Measurements from ENCODE around the gene SCIMP.
A peak's percentile ranks its signal among the peaks of the same experiment; 100 is the strongest.
"Not testable (repeated sequence)": the region's sequence is repeated elsewhere in the genome, so short reads cannot be mapped to it uniquely, and the experiment has no call there.

SCIMP gene

GRCh38 chr17:5237541-5238016 lies 2.9 kb upstream of the SCIMP start:
- DNase-seq (ENCODE audit: low read depth in 2 of 2): peak; percentile 23 to 49

GRCh38 chr17:5236938-5237540 lies 2.4 kb upstream of the SCIMP start:
- DNase-seq (ENCODE audit: low read depth in 2 of 2): no peak

- DNase-seq (ENCODE audit: low read depth in 2 of 2): not testable (repeated sequence)
Observed at GRCh38 chr17:5233492-5233891, 1.2 kb downstream of the SCIMP start.

- peak in 1 of 2 donors; percentile 8 for DNase-seq (ENCODE audit: low read depth in 2 of 2)
Observed at GRCh38 chr17:5226940-5227878, 7.5 kb downstream of the SCIMP start.

- DNase-seq (ENCODE audit: low read depth in 2 of 2): no peak
Observed at GRCh38 chr17:5225668-5226457, 8.8 kb downstream of the SCIMP start.

GRCh38 chr17:5221912-5222311 lies 12.7 kb downstream of the SCIMP start:
- DNase-seq (ENCODE audit: low read depth in 2 of 2): not testable (repeated sequence)

GRCh38 chr17:5220074-5220473 lies 14.6 kb downstream of the SCIMP start:
- DNase-seq (ENCODE audit: low read depth in 2 of 2): no peak

- DNase-seq (ENCODE audit: low read depth in 2 of 2): no peak
Observed at GRCh38 chr17:5219536-5219935, 15.1 kb downstream of the SCIMP start.

- not testable (repeated sequence) for DNase-seq (ENCODE audit: low read depth in 2 of 2)
Observed at GRCh38 chr17:5217562-5217961, 17.1 kb downstream of the SCIMP start.

- no peak for DNase-seq (ENCODE audit: low read depth in 2 of 2)
Observed at GRCh38 chr17:5211458-5211857, 23.2 kb downstream of the SCIMP start.

- DNase-seq (ENCODE audit: low read depth in 2 of 2): no peak
Observed at GRCh38 chr17:5210614-5211252, 23.9 kb downstream of the SCIMP start.

GRCh38 chr17:5210091-5210490 lies 24.6 kb downstream of the SCIMP start:
- DNase-seq (ENCODE audit: low read depth in 2 of 2): no peak

- DNase-seq (ENCODE audit: low read depth in 2 of 2): no peak
Observed at GRCh38 chr17:5209396-5209795, 25.3 kb downstream of the SCIMP start.

- DNase-seq (ENCODE audit: low read depth in 2 of 2): no peak
Observed at GRCh38 chr17:5203908-5204294, 30.8 kb downstream of the SCIMP start.

GRCh38 chr17:5203178-5203907 lies 31.3 kb downstream of the SCIMP start:
- DNase-seq (ENCODE audit: low read depth in 2 of 2): no peak

- DNase-seq (ENCODE audit: low read depth in 2 of 2): no peak
Observed at GRCh38 chr17:5201011-5201410, 33.6 kb downstream of the SCIMP start.

- no peak for DNase-seq (ENCODE audit: low read depth in 2 of 2)
Observed at GRCh38 chr17:5200360-5200759, 34.3 kb downstream of the SCIMP start.

- DNase-seq (ENCODE audit: low read depth in 2 of 2): no peak
Observed at GRCh38 chr17:5198472-5198871, 36.2 kb downstream of the SCIMP start.

GRCh38 chr17:5194346-5194745 lies 40.3 kb downstream of the SCIMP start:
- no peak for DNase-seq (ENCODE audit: low read depth in 2 of 2)

GRCh38 chr17:5191541-5192417 lies 42.9 kb downstream of the SCIMP start, which contains the start of gene ZNF594:
ZNF594 (minus strand) TSS chr17:5191868; CDS start chr17:5184256, 7,612 bp downstream.
- peak; percentile 97 to 99 for DNase-seq (ENCODE audit: low read depth in 2 of 2)
